Jurkat, Clone E6-1 (cell line): Measurements from ENCODE around the gene CSF2RB.

Experiments
- DNase-seq: peaks from one replicate; pipeline ENCODE4 v3.0.0-alpha.2; 2011; ENCODE audit warnings: low read depth, low spot score
- H3K4me3 ChIP-seq: 2 replicates; pipeline ENCODE4 v1.5.1; 2011; ENCODE audit warnings: mild to moderate bottlenecking, low read length, control low read depth, moderate library complexity

Gene CSF2RB

DNA sequence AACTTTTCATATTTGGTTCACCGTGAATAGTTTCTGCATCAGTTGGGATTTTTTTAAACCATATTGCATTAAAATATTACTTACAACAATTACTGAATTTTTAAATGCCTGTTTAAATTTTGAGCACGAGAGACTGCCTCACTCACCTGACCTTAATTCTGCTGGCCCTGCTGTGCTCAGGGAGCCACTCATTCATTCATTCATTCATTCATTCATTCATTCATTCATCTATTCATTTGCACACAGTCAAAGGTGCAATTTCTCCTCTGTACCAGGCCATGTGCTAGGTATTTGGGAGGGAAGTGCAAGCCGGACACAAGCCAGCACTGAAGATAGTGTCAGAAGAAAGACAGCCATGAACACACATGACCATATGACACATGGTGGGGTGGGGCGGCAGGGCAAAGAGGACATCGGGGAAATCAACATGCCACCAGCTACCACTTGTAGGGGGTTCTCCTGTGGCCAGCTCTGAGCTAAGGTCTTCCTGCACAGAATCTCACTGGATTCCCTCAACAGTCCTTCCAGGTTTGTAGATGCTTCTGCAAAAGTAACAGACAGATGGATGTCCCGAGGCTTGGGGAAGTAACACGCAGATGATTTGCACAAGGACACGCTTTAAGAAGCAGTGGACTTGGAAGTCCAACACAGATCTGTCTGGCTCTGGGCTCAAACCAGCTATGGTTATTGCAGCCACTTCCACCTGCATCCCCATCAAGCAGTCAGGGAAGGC, 568 bp upstream of the CSF2RB start:
- no peak for DNase-seq
- no peak overlapping the region for H3K4me3 ChIP-seq

- H3K4me3 ChIP-seq = no peak overlapping the region
- no peak for DNase-seq
Measured at GRCh38 chr22:36914390-36914752, 943 bp downstream of the CSF2RB start.

DNA sequence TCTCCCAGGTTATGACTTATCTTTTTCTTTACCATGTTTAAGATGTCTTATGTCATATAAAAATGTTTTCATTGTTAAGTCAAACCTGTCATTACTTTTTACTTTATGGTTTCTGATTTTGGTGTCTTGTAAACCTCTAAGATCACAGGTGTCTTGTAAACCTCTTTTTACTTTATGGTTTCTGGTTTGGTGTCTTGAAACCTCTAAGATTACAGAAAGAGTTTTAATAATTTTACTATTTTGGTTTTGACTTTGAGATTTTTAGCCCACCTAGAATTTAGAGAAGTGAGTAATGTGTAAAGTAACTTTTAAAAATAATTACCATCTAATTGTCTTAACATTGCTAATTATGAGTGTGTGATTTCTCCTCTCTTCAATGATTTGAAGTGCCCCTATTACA, 2.6 kb downstream of the CSF2RB start:
- H3K4me3 ChIP-seq = no peak overlapping the region
- DNase-seq = no peak

GRCh38 chr22:36918586-36919284, 5.3 kb downstream of the CSF2RB start:
- DNase-seq = no peak
- H3K4me3 ChIP-seq = no peak overlapping the region

GRCh38 chr22:36921309-36922104, 8.1 kb downstream of the CSF2RB start:
- DNase-seq = no peak

GRCh38 chr22:36922105-36922608, 8.7 kb downstream of the CSF2RB start:
- DNase-seq = no peak
- no peak overlapping the region for H3K4me3 ChIP-seq

More at GRCh38 chr22:36921309-36922104, 8.1 kb downstream of the CSF2RB start:
- H3K4me3 ChIP-seq = no peak overlapping the region

- H3K4me3 ChIP-seq = no peak overlapping the region
- no peak for DNase-seq
Measured at GRCh38 chr22:36922711-36923110, 9.3 kb downstream of the CSF2RB start.

- no peak for DNase-seq
Measured at GRCh38 chr22:36923131-36923788, 9.8 kb downstream of the CSF2RB start.

DNA sequence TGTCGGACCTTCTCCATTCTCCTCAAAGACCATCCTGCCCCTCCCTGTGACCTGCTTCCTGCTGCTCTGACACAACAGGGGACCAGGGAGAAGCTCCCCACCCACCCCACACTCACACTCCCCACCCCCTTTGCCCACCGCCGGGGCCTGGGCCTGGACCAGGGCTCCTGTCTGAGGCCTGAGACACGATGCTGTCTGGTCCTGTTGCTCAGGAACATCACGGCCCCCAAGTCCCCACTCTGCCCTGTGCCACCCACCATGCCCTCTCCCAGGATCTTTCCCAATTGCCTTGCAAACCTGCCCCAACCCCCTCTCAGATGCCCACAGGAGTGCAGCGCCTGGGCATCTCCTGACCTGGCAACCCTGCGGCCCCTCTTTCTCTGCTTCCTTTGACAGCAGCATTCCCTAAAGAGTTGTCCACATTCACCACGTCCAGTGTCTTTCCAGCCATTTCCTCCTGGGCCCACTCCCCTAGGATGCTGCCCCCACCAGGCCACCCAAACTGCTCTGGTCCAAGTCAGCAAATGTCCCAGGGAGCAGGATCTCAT, 10.8 kb downstream of the CSF2RB start:
- no peak for DNase-seq
- no peak overlapping the region for H3K4me3 ChIP-seq

More at GRCh38 chr22:36923131-36923788, 9.8 kb downstream of the CSF2RB start:
- no peak overlapping the region for H3K4me3 ChIP-seq

DNA sequence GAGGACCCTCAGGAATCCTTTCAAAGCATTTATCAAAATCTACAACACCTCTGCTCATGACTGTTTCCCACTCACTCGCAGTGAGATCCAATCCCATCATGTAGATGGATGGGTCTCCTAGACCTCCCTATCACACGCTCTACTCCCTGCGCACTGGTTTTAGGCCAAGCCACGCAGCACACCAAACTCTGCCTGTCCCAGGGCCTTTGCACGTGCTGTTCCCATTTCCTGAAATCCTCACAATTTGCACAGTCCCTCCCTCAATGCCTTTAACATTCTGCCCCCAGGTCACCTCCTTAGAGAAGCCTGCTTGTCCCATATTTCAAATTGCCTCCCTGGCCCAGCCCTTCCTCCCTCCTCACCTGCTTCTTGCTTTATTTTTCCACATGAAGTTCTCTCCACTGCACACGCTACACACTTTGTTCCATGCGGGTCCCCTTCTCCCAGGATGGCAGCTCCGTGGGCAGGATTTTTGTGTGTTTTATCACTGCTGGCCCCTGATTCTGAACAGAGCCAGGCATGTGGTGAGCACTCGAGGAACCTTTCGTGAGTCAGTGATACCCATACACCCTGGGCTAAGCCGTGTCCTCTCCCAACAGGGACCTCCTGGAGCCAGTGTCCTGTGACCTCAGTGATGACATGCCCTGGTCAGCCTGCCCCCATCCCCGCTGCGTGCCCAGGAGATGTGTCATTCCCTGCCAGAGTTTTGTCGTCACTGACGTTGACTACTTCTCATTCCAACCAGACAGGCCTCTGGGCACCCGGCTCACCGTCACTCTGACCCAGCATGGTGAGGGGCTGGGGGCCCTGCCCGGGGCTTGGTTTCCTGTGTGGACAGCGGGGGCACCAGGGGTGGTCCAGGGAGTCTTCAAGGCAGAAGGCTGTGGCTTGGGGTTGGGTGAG, 12.2 kb downstream of the CSF2RB start:
- DNase-seq = no peak
- H3K4me3 ChIP-seq = no peak overlapping the region

DNA sequence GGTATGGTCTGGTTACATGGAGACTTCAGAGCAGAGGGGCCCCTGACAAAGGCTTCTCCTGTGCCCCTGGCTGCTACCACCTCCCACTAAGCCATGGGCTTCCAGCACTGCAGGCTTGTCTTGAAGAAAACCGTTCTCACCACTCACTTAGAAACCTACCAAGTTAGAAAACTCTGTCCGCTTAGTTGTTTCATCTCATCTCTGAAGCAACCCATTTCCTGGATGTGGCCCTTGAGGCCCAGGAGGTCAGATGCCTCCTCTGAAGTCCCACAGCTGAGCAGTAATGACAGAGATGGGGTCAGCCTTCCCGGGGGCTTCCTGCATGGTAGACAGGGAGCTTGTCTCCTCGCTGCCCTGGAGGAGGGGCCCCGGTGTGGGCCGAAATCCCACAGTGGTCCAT, 12.9 kb downstream of the CSF2RB start:
- no peak for DNase-seq
- no peak overlapping the region for H3K4me3 ChIP-seq

- H3K4me3 ChIP-seq = no peak overlapping the region
- no peak for DNase-seq
Measured at GRCh38 chr22:36926721-36927435, 13.4 kb downstream of the CSF2RB start.

DNA sequence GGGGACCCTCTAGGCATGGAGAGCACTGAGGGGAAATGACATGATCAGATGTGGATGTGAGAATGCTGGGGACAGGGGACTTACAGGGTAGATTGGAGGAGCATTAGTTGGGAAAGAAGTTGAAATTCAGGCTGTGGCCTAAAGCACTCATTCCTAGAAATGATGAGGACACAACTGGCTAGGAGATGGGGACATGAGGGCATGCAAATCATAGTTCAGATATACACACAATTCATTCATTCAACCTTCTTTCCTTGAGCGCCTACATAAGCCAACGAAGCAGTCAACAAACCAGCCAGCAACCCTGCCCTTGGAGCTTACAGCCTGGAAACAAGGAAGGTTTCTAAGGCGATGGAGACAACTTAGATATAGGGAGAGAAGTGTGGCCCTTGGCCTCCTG, 14.2 kb downstream of the CSF2RB start:
- no peak overlapping the region for H3K4me3 ChIP-seq
- DNase-seq = no peak

- no peak overlapping the region for H3K4me3 ChIP-seq
- DNase-seq = no peak
Measured at GRCh38 chr22:36928196-36928595, 14.8 kb downstream of the CSF2RB start.

DNA sequence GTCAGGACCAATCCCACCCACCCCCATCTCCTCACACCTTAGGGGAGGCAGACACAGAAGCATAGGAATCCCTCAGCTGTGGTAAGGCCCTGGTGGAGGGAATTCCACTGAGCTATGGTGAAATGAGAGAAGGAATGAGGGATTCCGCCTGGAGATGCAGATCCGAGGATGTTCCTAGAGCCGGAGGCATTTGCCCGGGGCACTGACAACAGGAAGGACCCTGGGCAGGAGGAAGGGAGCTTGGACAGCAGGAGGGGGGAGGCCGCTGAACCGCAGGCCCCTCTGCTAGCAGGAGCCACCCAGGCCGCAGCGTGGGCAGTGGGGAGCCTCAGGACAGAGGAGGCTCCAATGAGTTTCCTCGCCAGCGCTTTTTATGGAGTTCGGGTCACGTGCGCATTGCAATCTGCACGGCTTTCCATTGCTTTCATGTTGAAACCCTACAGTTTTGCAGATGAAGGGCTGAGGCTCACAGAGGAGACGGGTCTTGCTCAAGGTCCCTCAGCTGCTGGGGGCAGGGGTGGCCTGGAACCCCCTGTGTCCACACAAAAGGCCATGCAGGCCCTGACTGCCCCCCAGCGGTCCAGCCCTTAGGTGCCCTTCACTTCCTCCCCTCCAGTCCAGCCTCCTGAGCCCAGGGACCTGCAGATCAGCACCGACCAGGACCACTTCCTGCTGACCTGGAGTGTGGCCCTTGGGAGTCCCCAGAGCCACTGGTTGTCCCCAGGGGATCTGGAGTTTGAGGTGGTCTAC, 15.5 kb downstream of the CSF2RB start:
- no peak for DNase-seq
- no peak overlapping the region for H3K4me3 ChIP-seq

DNA sequence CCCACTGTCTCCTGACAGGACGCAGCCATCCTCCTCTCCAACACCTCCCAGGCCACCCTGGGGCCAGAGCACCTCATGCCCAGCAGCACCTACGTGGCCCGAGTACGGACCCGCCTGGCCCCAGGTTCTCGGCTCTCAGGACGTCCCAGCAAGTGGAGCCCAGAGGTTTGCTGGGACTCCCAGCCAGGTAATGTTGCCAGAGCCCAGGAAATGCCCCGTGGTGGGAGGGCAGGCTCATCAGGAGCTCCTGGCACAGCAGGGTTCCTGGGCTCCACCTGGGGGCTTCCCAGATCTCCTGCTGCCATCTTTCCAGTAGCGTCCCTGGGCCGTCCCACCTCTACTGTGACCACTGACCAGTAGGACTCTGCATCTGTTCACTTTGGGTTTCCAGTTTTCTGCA, 16.2 kb downstream of the CSF2RB start:
- no peak for DNase-seq
- H3K4me3 ChIP-seq = no peak overlapping the region
